Body of pancreas (tissue), 4 donors: Measurements from ENCODE around the gene KRTAP10-8. TPM values are rescaled to one million over a fixed set of nuclear protein-coding genes. Genes with fewer than 3 reads are reported as not detected.

Source experiments
- ATAC-seq: fragments of 150-250 bp; one replicate; pipeline ENCODE4 v1.9.1; 2016
- DNase-seq, 4 donors: peaks; one replicate each; pipeline ENCODE4 v3.0.0-alpha.2; 2019
- H3K27ac ChIP-seq, 4 donors: fragments of 200-600 bp; sonication (generic); 1 replicate in 3 of 4; 2 replicates in 1 of 4; pipeline versions ENCODE4 v1.5.1 to v1.6.1; 2016 to 2019; ENCODE audit warnings: mild to moderate bottlenecking in 1 of 4, mixed read lengths in 1 of 4, moderate library complexity in 1 of 4
- H3K27me3 ChIP-seq, 2 donors: fragments of 200-600 bp; sonication (generic); one replicate each; pipeline ENCODE4 v1.6.0; 2016; ENCODE audit warnings: mild to moderate bottlenecking in 1 of 2
- H3K36me3 ChIP-seq, 2 donors: fragments of 200-600 bp; sonication (generic); replicated peaks in 1 of 2; 2 replicates each; pipeline ENCODE4 v1.5.1; 2016; ENCODE audit warnings: low read depth in 2 of 2; ENCODE audit not compliant: insufficient read depth in 1 of 2
- H3K4me1 ChIP-seq: fragments of 200-600 bp; sonication (generic); one replicate; pipeline ENCODE4 v1.6.0; 2016
- H3K4me3 ChIP-seq, 2 donors: fragments of 200-600 bp; sonication (generic); 1 replicate in 1 of 2; 2 replicates in 1 of 2; pipeline ENCODE4 v1.5.1; 2016 to 2019
- H3K9me3 ChIP-seq, 3 donors: fragments of 200-600 bp; sonication (generic); 1 replicate in 2 of 3; 2 replicates in 1 of 3; pipeline ENCODE4 v1.5.1; 2016
- POLR2A ChIP-seq, 3 donors: fragments of 450-650 bp; IDR thresholded peaks; one replicate each; pipeline ENCODE4 v1.6.1; 2016; ENCODE audit warnings: antibody characterized with exemption in 3 of 3, mild to moderate bottlenecking in 2 of 3
- WGBS, 2 donors: methylation state at CpG; one replicate each; pipeline ENCODE4 v1.1.5; 2017; 5-methylcytosine and 5-hydroxymethylcytosine counted together
- intact Hi-C: fragments of 100-400 bp; cut with DNase I; formaldehyde crosslinking; loops from one replicate; pipeline ENCODE4 v1.15.1; 2023
- total RNA-seq, 2 donors: library from RNA; depleted of rRNA; stranded (reverse); fragments of >200 nt; gene quantifications; one replicate each; pipeline ENCODE4 v1.1.0, GENCODE V29; 2016
- TF ChIP-seq, protein P1 (sequence below), 7 experiments: fragments of 450-650 bp in 4 of 7; fragments of 200-600 bp in 3 of 7; sonication (generic) in 3 of 7; IDR thresholded peaks; one replicate each; pipeline ENCODE4 v1.5.1; 2016 to 2019; ENCODE audit warnings: antibody characterized with exemption in 7 of 7

The KRTAP10-8 gene
- total RNA-seq, 2 donors from 2014 or later, result not detected

DNA sequence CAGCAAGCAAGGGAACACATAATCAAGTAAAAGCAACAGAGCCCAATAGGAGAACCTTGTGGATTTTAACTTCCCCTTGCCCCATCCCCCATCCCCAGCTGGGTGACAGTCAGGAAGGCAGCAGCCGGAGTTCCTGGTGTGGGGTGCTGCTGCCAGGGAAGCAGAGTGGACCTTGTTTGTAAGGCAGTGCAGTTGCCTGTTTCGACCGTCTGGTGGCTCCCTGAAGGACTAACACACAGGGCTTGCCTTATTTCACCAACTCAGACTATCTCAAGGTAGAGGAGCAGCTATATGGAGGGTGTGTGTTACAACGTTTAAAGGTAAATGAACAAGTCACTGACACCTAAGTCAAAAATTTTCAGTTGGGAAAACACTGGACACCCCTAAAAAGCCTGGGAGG, 6.6 kb downstream of the KRTAP10-8 start:
- Histone ChIP-seq H3K27ac (no peak overlapping the region), H3K4me1 (no peaks in the 10 kb centered on the region), H3K4me3 (no peak overlapping the region), H3K36me3 (no peaks in the 10 kb centered on the region), H3K9me3 (peaks cover 0 to 12% (median 0%) of the 10 kb centered on the region in 3 donors), H3K27me3 (no peaks in the 10 kb centered on the region)
- WGBS, 2 donors, result 7 to 13% methylated on average over 4 of the region's 4 CpGs
- intact Hi-C loops, result no loop called here
- DNase-seq (peak in 2 of 4 donors; percentile 13 to 30), ATAC-seq (no peak)
- TF ChIP-seq, protein P1, sequence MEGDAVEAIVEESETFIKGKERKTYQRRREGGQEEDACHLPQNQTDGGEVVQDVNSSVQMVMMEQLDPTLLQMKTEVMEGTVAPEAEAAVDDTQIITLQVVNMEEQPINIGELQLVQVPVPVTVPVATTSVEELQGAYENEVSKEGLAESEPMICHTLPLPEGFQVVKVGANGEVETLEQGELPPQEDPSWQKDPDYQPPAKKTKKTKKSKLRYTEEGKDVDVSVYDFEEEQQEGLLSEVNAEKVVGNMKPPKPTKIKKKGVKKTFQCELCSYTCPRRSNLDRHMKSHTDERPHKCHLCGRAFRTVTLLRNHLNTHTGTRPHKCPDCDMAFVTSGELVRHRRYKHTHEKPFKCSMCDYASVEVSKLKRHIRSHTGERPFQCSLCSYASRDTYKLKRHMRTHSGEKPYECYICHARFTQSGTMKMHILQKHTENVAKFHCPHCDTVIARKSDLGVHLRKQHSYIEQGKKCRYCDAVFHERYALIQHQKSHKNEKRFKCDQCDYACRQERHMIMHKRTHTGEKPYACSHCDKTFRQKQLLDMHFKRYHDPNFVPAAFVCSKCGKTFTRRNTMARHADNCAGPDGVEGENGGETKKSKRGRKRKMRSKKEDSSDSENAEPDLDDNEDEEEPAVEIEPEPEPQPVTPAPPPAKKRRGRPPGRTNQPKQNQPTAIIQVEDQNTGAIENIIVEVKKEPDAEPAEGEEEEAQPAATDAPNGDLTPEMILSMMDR (IDR thresholded peaks at IDR 0.05), result peak in 1 of 7 experiments; percentile 12
- TF ChIP-seq POLR2A (IDR thresholded peaks at IDR 0.05), result no peak

DNA sequence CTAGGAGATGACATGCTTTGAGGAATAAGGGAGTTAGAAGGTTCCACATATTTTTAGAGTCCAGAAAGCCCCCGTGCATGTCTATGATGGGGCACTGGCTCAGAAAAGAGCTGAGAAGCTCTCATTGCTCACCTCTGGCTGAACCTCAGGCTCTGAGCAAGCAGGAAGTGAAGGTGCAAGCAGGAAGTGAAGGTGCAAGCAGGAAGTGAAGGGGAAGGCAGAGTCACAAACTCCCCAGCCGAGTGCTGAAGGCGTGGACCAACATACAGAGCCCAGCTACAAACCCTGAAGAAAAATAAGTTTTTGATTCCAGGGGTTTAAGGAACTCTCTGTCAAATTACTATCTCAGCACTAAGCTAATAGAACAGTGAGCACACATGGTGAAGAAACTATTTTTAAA, 7.0 kb downstream of the KRTAP10-8 start:
- H3K9me3 ChIP-seq, result peaks cover 0 to 14% (median 0%) of the 10 kb centered on the region in 3 donors
- H3K4me3 ChIP-seq, result no peak overlapping the region
- TF ChIP-seq, protein P1 (IDR thresholded peaks at IDR 0.05), result no peak
- TF ChIP-seq POLR2A (IDR thresholded peaks at IDR 0.05), result no peak
- no peak for ATAC-seq
- no peaks in the 10 kb centered on the region for H3K4me1 ChIP-seq
- WGBS, 2 donors, result 60 to 64% methylated on average over 3 of the region's 3 CpGs
- no peaks in the 10 kb centered on the region for H3K27me3 ChIP-seq
- no peaks in the 10 kb centered on the region for H3K36me3 ChIP-seq
- no peak for DNase-seq
- intact Hi-C loops, result no loop called here
- H3K27ac ChIP-seq, result no peak overlapping the region

DNA sequence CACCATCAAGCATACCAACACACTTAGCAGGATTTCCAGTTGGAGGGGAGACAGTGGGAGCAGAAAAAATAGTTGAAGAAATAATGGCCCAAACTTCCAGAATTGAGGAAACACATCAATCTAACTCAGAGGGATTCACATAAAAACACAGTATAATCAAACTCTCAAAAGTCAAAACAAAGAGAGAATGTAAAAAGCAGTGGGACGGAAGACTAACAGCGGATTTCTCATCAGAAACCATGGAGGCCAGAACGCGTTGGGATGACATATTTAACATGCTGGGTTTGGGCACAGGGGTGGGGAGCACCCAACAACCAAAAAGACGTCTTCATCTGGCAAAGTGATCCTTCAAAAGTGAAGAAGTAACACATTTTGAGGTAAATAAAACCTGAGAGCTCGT, 8.0 kb downstream of the KRTAP10-8 start:
- DNase-seq (no peak), ATAC-seq (no peak)
- H3K4me3 ChIP-seq, result no peak overlapping the region
- H3K4me1 ChIP-seq, result no peaks in the 10 kb centered on the region
- H3K9me3 ChIP-seq, result peaks cover 0 to 14% (median 0%) of the 10 kb centered on the region in 3 donors
- intact Hi-C loops, result no loop called here
- no peaks in the 10 kb centered on the region for H3K36me3 ChIP-seq
- H3K27ac ChIP-seq, result no peak overlapping the region
- WGBS, 2 donors, result 79 to 80% methylated on average over 6 of the region's 6 CpGs
- no peak for TF ChIP-seq POLR2A (IDR thresholded peaks at IDR 0.05)
- TF ChIP-seq, protein P1 (IDR thresholded peaks at IDR 0.05), result no peak
- H3K27me3 ChIP-seq, result no peaks in the 10 kb centered on the region

DNA sequence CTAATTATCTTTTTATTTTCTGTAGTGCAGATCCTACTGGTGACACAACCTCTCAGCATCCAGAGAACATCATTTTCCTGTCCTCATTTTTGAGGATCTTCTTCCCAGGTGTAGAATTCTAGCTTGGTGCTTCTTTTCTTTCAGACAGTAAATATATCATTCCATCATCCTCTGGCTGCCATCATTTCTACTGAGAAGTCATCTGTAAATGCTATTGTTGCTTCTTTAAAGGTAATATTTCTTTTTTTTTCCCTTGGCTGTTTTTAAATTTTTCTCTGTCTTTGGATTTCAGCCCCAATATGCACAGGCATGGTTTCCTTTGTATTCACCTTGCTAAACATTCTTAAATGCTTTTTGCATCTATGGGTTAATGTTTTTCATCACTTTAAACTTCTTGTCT, 11.7 kb downstream of the KRTAP10-8 start:
- intact Hi-C loops, result no loop called here
- no peak for TF ChIP-seq POLR2A (IDR thresholded peaks at IDR 0.05)
- TF ChIP-seq, protein P1 (IDR thresholded peaks at IDR 0.05), result no peak
- Histone ChIP-seq H3K9me3 (peaks cover 0 to 14% (median 0%) of the 10 kb centered on the region in 3 donors), H3K36me3 (no peaks in the 10 kb centered on the region), H3K4me3 (no peak overlapping the region), H3K4me1 (no peaks in the 10 kb centered on the region), H3K27me3 (no peaks in the 10 kb centered on the region), H3K27ac (no peak overlapping the region)
- no peak for ATAC-seq
- DNase-seq, result no peak

DNA sequence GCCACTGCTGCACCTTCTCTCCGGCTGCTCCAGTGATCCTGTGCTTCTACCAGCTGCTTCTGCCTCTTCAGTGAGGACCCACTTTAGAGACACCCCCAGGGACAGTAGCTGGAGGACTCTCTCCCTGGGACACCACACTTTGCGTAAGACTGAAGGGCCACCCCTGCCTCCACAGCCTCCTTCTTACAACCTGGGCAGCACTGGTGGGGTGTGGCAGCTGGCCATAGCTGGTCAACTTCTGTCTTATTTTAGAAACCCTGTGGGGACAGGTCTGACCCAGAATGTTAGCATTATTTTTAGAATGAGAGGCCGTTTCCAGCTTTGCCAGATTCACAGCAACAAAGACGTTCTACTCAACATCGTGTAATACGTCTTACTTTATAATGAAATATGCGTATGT, 13.9 kb downstream of the KRTAP10-8 start:
- intact Hi-C loops, result no loop called here
- H3K4me3 ChIP-seq, result no peak overlapping the region
- H3K36me3 ChIP-seq, result no peaks in the 10 kb centered on the region
- ATAC-seq (no peak), DNase-seq (no peak)
- no peaks in the 10 kb centered on the region for H3K27me3 ChIP-seq
- 73 to 81% methylated on average over 7 of the region's 7 CpGs for WGBS, 2 donors
- TF ChIP-seq, protein P1 (IDR thresholded peaks at IDR 0.05), result no peak
- no peak for TF ChIP-seq POLR2A (IDR thresholded peaks at IDR 0.05)
- peaks cover 0 to 14% (median 0%) of the 10 kb centered on the region in 3 donors for H3K9me3 ChIP-seq
- H3K27ac ChIP-seq, result no peak overlapping the region
- no peaks in the 10 kb centered on the region for H3K4me1 ChIP-seq
